Naive thymus-derived CD8-positive, alpha-beta T cell (primary cell): ENCODE measurements around the gene PSEN1. TPM values are rescaled to one million over a fixed set of nuclear protein-coding genes. Genes with fewer than 3 reads are reported as not detected.
"Not testable (repeated sequence)": the region's sequence is repeated elsewhere in the genome, so short reads cannot be mapped to it uniquely, and the experiment has no call there.

Experiments used
- ATAC-seq, 2 donors: fragments of 150-1000 bp; cut with Tn5 transposase in 1 of 2; sonication (Bioruptor Pico), chemical (Tn5 transposase) in 1 of 2; 1 replicate in 1 of 2; 2 replicates in 1 of 2; pipeline ENCODE4 v1.10.0; 2021; ENCODE audit warnings: mild to moderate bottlenecking in 2 of 2, moderate library complexity in 2 of 2
- POLR2A ChIA-PET: fragments of 350-600 bp; sonication (Branson Sonifier 250); formaldehyde crosslinking; loops from one replicate; lab custom pipeline; 2021; ENCODE audit warnings: antibody characterized with exemption; lab: Charles Lee
- DNase-seq, 10 donors: peaks; one replicate each; pipeline versions ENCODE4 v3.0.0 to v3.0.0-alpha.2; 2020 to 2022
- H3K27ac Mint-ChIP-seq, 10 donors: one replicate each; pipeline ENCODE4 v1.8.0; 2020 to 2022; ENCODE audit warnings: mild to moderate bottlenecking in 10 of 10, mixed read lengths in 10 of 10, moderate library complexity in 4 of 10, inconsistent platforms in 1 of 10
- H3K27me3 Mint-ChIP-seq, 5 donors: one replicate each; pipeline ENCODE4 v1.8.0; 2021 to 2022; ENCODE audit warnings: mixed read lengths in 5 of 5
- H3K36me3 Mint-ChIP-seq, 3 donors: one replicate each; pipeline ENCODE4 v1.8.0; 2020 to 2022; ENCODE audit warnings: mixed read lengths in 3 of 3, mild to moderate bottlenecking in 2 of 3, inconsistent platforms in 1 of 3
- H3K4me1 Mint-ChIP-seq, 4 donors: one replicate each; pipeline ENCODE4 v1.8.0; 2021 to 2022; ENCODE audit warnings: mixed read lengths in 4 of 4
- H3K4me3 Mint-ChIP-seq, 10 donors: one replicate each; pipeline ENCODE4 v1.8.0; 2020 to 2022; ENCODE audit warnings: mild to moderate bottlenecking in 10 of 10, mixed read lengths in 10 of 10, moderate library complexity in 6 of 10, inconsistent platforms in 1 of 10
- H3K9me3 Mint-ChIP-seq, 9 donors: one replicate each; pipeline ENCODE4 v1.8.0; 2020 to 2022; ENCODE audit warnings: mixed read lengths in 9 of 9, mild to moderate bottlenecking in 3 of 9, inconsistent platforms in 1 of 9, moderate library complexity in 1 of 9
- polyA plus RNA-seq, 3 donors: library from polyadenylated mRNA; unstranded; fragments of 300-500 nt; fragmentation: Illumina TruSeq; gene quantifications; one replicate each; pipeline ENCODE4 v1.2.3, GENCODE V29; 2021
- total RNA-seq, 8 experiments: library from RNA in 2 of 8; stranded (reverse) in 2 of 8; gene quantifications; one replicate each; pipeline ENCODE4 v1.2.3 and lab custom pipeline; 2021 to 2026

PSEN1 gene
- total and polyA plus RNA-seq, 5 experiments from 2014 or later, result 14.7 to 46.3 (median 26.1) TPM

DNA sequence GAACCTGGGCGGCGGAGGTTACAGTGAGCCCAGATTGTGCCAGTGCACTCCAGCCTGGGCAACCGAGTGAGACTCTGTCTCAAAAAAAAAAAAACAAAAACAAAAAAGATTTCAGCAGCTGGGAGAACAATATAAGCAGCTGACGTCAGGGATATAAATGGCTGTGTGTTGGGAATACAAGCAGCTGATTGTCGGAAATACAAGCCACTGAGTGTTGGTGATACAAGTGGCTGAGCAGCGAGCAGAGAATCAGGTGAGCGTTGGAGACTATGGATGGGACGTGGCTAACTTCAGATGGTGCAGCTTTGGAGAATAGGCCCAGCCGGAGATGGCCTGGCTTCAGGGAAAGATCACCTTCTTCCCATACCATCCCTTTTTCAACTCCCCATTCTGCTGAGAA is 32.0 kb downstream of the PSEN1 start:
- POLR2A ChIA-PET, result no interaction called here
- H3K27ac Mint-ChIP-seq, result peak overlapping the region in 1 of 10 donors; percentile 48
- H3K4me1 Mint-ChIP-seq, result peaks cover 0 to 7% (median 0%) of the 10 kb centered on the region in 4 donors
- no peak for ATAC-seq
- H3K9me3 Mint-ChIP-seq, result no peaks in the 10 kb centered on the region
- H3K4me3 Mint-ChIP-seq, result no peak overlapping the region
- no peak for DNase-seq
- no peaks in the 10 kb centered on the region for H3K27me3 Mint-ChIP-seq
- H3K36me3 Mint-ChIP-seq, result peaks cover 15 to 85% (median 37%) of the 10 kb centered on the region in 3 donors

DNA sequence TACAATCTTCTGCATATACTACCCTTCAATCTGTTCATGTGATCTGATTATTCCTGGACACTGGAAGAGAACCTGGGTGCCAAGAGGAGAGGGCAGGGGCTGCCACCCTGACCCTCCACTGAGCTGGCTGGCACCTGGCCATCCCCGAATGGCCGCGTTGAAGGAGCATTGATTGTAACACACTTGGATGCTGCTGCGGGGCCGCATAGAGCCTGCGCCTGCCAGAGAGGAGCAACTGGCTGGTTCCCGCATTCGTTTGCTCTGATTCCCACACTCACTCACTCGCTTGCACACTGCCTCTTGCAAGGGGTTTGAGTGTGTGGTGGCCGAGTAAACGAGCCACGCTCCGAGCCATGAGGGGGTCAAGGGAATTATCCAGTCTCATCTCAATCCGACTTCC is 32.4 kb downstream of the PSEN1 start:
- H3K36me3 Mint-ChIP-seq, result peaks cover 15 to 85% (median 34%) of the 10 kb centered on the region in 3 donors
- H3K4me3 Mint-ChIP-seq, result no peak overlapping the region
- H3K27ac Mint-ChIP-seq, result no peak overlapping the region
- no peaks in the 10 kb centered on the region for H3K9me3 Mint-ChIP-seq
- peaks cover 0 to 7% (median 0%) of the 10 kb centered on the region in 4 donors for H3K4me1 Mint-ChIP-seq
- no peaks in the 10 kb centered on the region for H3K27me3 Mint-ChIP-seq
- POLR2A ChIA-PET, result no interaction called here
- ATAC-seq (no peak), DNase-seq (no peak)

DNA sequence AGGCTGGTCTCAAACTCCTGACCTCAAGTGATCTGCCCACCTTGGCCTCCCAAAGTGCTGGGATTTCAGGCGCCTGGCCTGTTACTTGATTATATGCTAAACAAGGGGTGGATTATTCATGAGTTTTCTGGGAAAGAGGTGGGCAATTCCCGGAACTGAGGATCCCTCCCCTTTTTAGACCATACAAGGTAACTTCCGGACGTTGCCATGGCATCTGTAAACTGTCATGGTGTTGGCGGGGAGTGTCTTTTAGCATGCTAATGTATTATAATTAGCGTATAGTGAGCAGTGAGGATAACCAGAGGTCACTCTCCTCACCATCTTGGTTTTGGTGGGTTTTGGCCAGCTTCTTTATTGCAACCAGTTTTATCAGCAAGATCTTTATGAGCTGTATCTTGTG is 33.5 kb downstream of the PSEN1 start:
- H3K4me3 Mint-ChIP-seq, H3K27me3 Mint-ChIP-seq, ATAC-seq, POLR2A ChIA-PET, H3K4me1 Mint-ChIP-seq, DNase-seq, H3K9me3 Mint-ChIP-seq, H3K27ac Mint-ChIP-seq: not testable (repeated sequence)
- peaks cover 15 to 88% (median 38%) of the 10 kb centered on the region in 3 donors for H3K36me3 Mint-ChIP-seq

DNA sequence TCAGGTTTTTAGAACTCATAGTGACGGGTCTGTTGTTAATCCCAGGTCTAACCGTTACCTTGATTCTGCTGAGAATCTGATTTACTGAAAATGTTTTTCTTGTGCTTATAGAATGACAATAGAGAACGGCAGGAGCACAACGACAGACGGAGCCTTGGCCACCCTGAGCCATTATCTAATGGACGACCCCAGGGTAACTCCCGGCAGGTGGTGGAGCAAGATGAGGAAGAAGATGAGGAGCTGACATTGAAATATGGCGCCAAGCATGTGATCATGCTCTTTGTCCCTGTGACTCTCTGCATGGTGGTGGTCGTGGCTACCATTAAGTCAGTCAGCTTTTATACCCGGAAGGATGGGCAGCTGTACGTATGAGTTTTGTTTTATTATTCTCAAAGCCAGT is 34.4 kb downstream of the PSEN1 start:
- no peak overlapping the region for H3K4me3 Mint-ChIP-seq
- H3K36me3 Mint-ChIP-seq, result peaks cover 15 to 92% (median 38%) of the 10 kb centered on the region in 3 donors
- ATAC-seq (no peak), DNase-seq (no peak)
- no peaks in the 10 kb centered on the region for H3K9me3 Mint-ChIP-seq
- H3K27me3 Mint-ChIP-seq, result no peaks in the 10 kb centered on the region
- peaks cover 0 to 7% (median 0%) of the 10 kb centered on the region in 4 donors for H3K4me1 Mint-ChIP-seq
- POLR2A ChIA-PET, result no interaction called here
- H3K27ac Mint-ChIP-seq, result peak overlapping the region in 3 of 10 donors; percentile 33 to 43 (median 35)

DNA sequence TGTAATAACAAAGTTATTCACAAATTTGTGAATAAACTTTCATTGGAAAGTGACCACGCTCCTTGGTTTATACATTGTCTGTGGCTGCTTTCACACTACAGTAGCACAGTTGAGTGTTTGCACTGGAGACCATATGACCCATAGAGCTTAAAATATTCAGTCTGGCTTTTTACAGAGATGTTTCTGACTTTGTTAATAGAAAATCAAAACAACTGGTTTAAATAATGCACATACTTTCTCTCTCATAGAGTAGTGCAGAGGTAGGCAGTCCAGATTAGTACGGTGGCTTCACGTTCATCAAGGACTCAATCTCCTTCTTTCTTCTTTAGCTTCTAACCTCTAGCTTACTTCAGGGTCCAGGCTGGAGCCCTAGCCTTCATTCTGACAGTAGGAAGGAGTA is 36.2 kb downstream of the PSEN1 start:
- ATAC-seq (no peak), DNase-seq (no peak)
- Mint-ChIP-seq H3K4me3 (no peak overlapping the region), H3K36me3 (peaks cover 15 to 96% (median 37%) of the 10 kb centered on the region in 3 donors), H3K4me1 (peaks cover 0 to 7% (median 0%) of the 10 kb centered on the region in 4 donors), H3K9me3 (no peaks in the 10 kb centered on the region), H3K27ac (peak overlapping the region in 1 of 10 donors; percentile 13), H3K27me3 (no peaks in the 10 kb centered on the region)
- POLR2A ChIA-PET, result no interaction called here

DNA sequence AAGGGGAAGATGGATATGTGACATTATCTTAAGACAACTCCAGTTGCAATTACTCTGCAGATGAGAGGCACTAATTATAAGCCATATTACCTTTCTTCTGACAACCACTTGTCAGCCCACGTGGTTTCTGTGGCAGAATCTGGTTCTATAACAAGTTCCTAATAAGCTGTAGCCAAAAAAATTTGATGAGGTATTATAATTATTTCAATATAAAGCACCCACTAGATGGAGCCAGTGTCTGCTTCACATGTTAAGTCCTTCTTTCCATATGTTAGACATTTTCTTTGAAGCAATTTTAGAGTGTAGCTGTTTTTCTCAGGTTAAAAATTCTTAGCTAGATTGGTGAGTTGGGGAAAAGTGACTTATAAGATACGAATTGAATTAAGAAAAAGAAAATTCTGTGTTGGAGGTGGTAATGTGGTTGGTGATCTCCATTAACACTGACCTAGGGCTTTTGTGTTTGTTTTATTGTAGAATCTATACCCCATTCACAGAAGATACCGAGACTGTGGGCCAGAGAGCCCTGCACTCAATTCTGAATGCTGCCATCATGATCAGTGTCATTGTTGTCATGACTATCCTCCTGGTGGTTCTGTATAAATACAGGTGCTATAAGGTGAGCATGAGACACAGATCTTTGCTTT is 36.9 kb downstream of the PSEN1 start:
- Mint-ChIP-seq H3K4me1 (peaks cover 0 to 7% (median 0%) of the 10 kb centered on the region in 4 donors), H3K4me3 (no peak overlapping the region), H3K27ac (peak overlapping the region in 2 of 10 donors; percentile 55 to 67), H3K27me3 (no peaks in the 10 kb centered on the region), H3K9me3 (no peaks in the 10 kb centered on the region), H3K36me3 (peaks cover 15 to 96% (median 41%) of the 10 kb centered on the region in 3 donors)
- peak in 3 of 10 donors; percentile 8 to 25 (median 19) for DNase-seq
- no peak for ATAC-seq
- POLR2A ChIA-PET, result no interaction called here

DNA sequence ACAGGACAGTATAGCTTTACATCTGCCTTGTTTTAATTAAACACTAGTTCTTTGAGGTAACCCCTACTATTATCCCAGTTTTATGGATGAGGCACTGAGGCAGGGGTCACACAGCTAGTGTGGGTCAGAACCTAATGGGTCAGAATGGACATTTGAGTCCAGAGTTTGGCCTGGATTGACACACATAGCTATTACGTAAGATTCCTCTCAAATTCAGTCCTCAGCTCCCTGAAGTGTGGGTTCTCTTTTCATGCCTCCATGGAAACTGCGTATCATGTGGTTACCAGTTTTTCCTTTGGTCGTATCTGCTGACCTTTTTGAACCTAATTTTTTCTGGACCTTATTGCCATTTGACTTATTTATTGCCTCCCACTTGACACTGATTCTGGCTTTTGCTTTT is 40.4 kb downstream of the PSEN1 start:
- peaks cover 0 to 90% (median 38%) of the 10 kb centered on the region in 3 donors for H3K36me3 Mint-ChIP-seq
- H3K4me3 Mint-ChIP-seq, result no peak overlapping the region
- peaks cover 0 to 9% (median 0%) of the 10 kb centered on the region in 4 donors for H3K4me1 Mint-ChIP-seq
- DNase-seq, result no peak
- H3K9me3 Mint-ChIP-seq, result no peaks in the 10 kb centered on the region
- POLR2A ChIA-PET, result no interaction called here
- no peak for ATAC-seq
- no peaks in the 10 kb centered on the region for H3K27me3 Mint-ChIP-seq
- peak overlapping the region in 2 of 10 donors; percentile 22 to 51 for H3K27ac Mint-ChIP-seq

DNA sequence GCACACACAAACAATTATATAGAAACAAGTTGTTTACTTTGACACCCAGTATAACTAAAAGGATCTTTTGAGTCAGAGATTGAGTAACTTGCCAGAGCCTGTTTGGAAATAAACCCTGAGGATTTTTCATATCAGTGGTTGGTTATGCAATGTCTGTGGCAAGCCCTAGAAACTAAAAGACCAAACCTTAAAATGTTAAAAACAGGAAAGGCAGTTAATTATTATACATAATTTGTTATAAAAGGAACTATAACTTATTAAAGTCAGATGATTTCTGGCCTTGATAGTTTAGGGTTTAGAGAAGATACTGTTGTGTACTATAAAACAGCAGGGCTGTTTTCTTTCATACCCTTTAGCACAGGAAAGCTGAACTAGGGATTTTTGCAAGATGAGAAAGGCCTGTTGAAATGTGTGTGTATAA is 44.1 kb downstream of the PSEN1 start:
- H3K27me3 Mint-ChIP-seq, result no peaks in the 10 kb centered on the region
- POLR2A ChIA-PET, result no interaction called here
- no peak for ATAC-seq
- no peaks in the 10 kb centered on the region for H3K9me3 Mint-ChIP-seq
- DNase-seq, result no peak
- H3K36me3 Mint-ChIP-seq, result peaks cover 0 to 56% (median 20%) of the 10 kb centered on the region in 3 donors
- H3K4me1 Mint-ChIP-seq, result peaks cover 0 to 9% (median 0%) of the 10 kb centered on the region in 4 donors
- no peak overlapping the region for H3K27ac Mint-ChIP-seq
- H3K4me3 Mint-ChIP-seq, result no peak overlapping the region

DNA sequence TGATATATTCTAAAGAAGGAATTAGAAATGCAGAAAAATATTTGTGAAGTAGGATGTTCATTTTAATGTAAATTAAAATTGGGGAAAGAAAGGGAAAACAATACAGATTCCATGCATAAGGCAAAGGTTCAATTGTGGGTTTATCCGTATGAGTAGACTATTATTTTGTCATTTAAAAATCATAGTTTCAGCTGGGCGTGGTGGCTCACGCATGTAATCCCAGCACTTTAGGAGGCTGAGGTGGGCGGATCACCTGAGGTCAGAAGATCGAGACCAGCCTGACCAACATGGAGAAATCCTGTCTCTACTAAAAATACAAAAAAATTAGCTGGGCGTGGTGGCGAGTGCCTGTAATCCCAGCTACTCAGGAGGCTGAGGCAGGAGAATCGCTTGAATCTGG is 44.7 kb downstream of the PSEN1 start:
- H3K4me3 Mint-ChIP-seq, DNase-seq, H3K9me3 Mint-ChIP-seq, ATAC-seq, H3K27me3 Mint-ChIP-seq, H3K4me1 Mint-ChIP-seq, POLR2A ChIA-PET: not testable (repeated sequence)
- H3K36me3 Mint-ChIP-seq, result peaks cover 0 to 52% (median 20%) of the 10 kb centered on the region in 3 donors
- peak overlapping the region in 1 of 10 donors; percentile 75 for H3K27ac Mint-ChIP-seq

DNA sequence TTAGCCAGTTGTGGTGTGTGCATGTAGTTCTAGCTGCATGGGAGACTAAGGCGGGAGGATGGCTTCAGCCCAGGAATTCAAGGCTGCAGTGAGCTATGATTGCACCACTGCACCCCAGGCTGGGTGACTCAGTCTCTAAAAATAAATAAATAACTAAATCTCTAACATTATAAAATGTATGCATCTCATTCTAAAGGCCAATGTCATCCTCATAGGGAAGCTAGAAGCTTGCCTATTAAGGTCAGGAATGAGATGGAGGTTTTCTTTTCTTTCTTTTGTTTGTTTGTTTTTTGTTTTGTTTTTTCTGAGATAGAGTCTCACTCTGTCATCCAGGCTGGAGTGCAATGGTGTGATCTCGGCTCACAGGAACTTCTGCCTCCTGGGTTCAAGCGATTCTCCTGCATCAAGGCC is 52.2 kb downstream of the PSEN1 start:
- no peak overlapping the region for H3K27ac Mint-ChIP-seq
- H3K4me1 Mint-ChIP-seq, result no peaks in the 10 kb centered on the region
- DNase-seq, result no peak
- no peaks in the 10 kb centered on the region for H3K27me3 Mint-ChIP-seq
- ATAC-seq, result no peak
- H3K4me3 Mint-ChIP-seq, result no peak overlapping the region
- no peaks in the 10 kb centered on the region for H3K9me3 Mint-ChIP-seq
- peaks cover 0 to 64% (median 20%) of the 10 kb centered on the region in 3 donors for H3K36me3 Mint-ChIP-seq
- POLR2A ChIA-PET, result no interaction called here

DNA sequence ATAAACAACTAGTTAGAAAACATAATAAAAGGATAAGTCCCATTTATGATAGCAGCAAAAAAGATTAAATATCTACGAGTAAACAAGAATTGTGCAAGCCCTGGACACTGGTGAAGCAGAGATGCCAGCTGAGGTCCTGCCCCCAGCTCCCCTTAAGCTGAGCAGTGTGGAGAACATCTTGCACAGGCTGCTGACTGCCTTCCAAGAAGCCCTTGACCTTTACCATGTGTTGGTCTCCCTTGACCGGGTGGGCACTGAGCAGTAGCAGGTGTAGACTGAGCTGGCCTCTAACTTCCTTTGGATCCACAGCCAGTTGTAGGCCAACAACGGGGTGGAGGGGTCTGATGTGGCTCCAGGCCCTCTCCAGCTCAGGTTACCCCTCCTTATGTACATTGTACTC is 53.3 kb downstream of the PSEN1 start:
- peak overlapping the region in 2 of 10 donors; percentile 29 to 62 for H3K27ac Mint-ChIP-seq
- POLR2A ChIA-PET, result no interaction called here

DNA sequence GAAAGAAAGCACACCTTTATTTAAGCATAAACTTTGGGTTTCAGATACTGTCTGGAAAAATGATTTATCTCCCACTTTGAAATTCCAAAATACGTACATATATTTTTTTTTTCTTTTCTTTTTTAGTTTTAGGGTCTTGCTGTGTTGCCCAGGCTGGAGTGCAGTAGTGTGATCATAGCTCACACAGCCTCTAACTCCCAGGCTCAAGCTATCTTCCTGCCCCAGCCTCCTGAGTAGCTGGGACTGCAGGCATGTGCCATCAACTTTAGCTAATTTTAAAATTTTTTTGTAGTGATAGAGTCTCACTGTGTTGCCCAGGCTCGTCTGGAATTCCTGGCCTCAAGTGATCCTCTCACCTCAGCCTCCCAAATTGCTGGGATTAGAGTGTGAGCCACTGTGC is 55.1 kb downstream of the PSEN1 start:
- peaks cover 0 to 84% (median 33%) of the 10 kb centered on the region in 3 donors for H3K36me3 Mint-ChIP-seq
- POLR2A ChIA-PET, result no interaction called here

More for the DNA sequence above, 53.3 kb downstream of the PSEN1 start:
- H3K9me3 Mint-ChIP-seq, result no peaks in the 10 kb centered on the region
- no peak for ATAC-seq
- H3K27me3 Mint-ChIP-seq, result no peaks in the 10 kb centered on the region
- no peak overlapping the region for H3K4me3 Mint-ChIP-seq
- peaks cover 0 to 74% (median 22%) of the 10 kb centered on the region in 3 donors for H3K36me3 Mint-ChIP-seq
- H3K4me1 Mint-ChIP-seq, result no peaks in the 10 kb centered on the region
- DNase-seq, result no peak

DNA sequence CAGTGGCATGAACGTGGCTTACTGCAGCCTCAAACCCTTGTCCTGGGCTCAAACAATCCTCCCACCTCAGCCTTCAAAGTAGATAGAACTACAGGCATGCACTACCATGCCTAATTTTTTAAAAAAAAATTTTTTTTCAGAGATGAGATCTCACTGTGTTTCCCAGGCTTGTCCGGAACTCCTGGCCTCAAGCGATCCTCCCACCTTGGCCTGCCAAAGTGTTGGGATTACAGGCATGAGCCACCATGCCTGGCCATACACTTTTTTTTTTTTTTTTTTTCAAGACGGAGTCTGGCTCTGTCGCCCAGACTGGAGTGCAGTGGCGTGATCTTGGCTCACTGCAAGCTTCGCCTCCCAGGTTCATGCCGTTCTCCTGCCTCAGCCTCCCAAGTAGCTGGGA is 58.0 kb downstream of the PSEN1 start:
- H3K27ac Mint-ChIP-seq, result peak overlapping the region in 1 of 10 donors; percentile 15
- DNase-seq, H3K27me3 Mint-ChIP-seq, POLR2A ChIA-PET, H3K9me3 Mint-ChIP-seq, H3K4me3 Mint-ChIP-seq, ATAC-seq, H3K4me1 Mint-ChIP-seq: not testable (repeated sequence)
- H3K36me3 Mint-ChIP-seq, result peaks cover 0 to 84% (median 23%) of the 10 kb centered on the region in 3 donors

More for the DNA sequence above, 55.1 kb downstream of the PSEN1 start:
- Mint-ChIP-seq H3K4me3 (no peak overlapping the region), H3K27ac (no peak overlapping the region), H3K27me3 (no peaks in the 10 kb centered on the region), H3K9me3 (no peaks in the 10 kb centered on the region), H3K4me1 (no peaks in the 10 kb centered on the region)
- ATAC-seq (no peak), DNase-seq (no peak)
